Measurements from ENCODE around the gene TBC1D2.
A peak's percentile ranks its signal among the peaks of the same experiment; 100 is the strongest.
"Not testable (repeated sequence)": the region's sequence is repeated elsewhere in the genome, so short reads cannot be mapped to it uniquely, and the experiment has no call there.

The TBC1D2 gene

GRCh38 chr9:98255578-98256296 is at the start of gene TBC1D2:
TSS of gene TBC1D2 (minus strand) at chr9:98255649. CDS start at chr9:98255541, 108 bp downstream.
- peak; percentile 91 for DNase-seq

GRCh38 chr9:98304381-98304780 is 48.9 kb upstream of the TBC1D2 start:
- DNase-seq: no peak

GRCh38 chr9:98303633-98304125 is 48.2 kb upstream of the TBC1D2 start:
- no peak for DNase-seq

GRCh38 chr9:98302938-98303632 is 47.6 kb upstream of the TBC1D2 start:
- no peak for DNase-seq

GRCh38 chr9:98302150-98302549 is 46.7 kb upstream of the TBC1D2 start:
- DNase-seq: no peak

DNA sequence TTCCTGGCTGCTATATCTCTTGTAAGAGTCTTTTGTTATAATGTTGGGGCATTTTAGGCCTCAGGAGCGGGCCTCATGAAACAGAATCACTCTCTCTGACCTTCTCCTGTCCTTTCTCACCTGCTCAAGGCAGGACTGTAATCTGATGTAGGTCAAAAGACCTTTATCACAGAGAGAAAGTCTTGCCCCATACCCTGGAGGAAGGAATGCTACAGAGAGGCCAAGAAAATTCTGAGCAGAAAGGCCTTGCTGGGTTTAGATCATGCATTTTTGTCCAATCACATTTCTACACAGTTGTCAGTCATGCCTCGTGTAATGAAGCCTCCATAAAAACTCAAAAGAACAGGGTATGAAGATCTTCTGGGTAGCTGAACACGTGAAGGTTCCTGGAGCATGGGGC is 45.2 kb upstream of the TBC1D2 start:
- no peak for DNase-seq

DNA sequence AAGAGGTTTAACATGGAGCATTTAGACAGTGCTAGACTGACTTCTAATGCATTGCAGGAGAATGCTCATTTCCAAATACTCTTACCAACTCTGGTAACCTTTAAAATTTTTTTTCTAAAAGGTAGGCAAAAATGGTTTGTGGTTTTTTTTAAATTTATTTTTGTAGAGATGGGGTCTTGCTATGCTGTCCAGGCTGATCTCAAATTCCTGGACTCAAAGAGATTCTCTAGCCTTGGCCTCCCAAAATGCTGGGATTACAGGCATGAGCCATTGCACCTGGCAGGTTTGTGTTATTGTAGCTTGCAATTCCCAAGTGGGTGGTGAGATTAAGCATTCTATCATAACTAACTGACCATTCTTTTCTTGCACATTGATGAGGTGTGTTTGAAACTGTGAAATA is 43.0 kb upstream of the TBC1D2 start:
- DNase-seq: no peak

GRCh38 chr9:98295824-98296223 is 40.4 kb upstream of the TBC1D2 start:
- DNase-seq: no peak

GRCh38 chr9:98291820-98292219 is 36.4 kb upstream of the TBC1D2 start:
- DNase-seq: no peak

- no peak for DNase-seq
Measured at GRCh38 chr9:98290411-98290810, 35.0 kb upstream of the TBC1D2 start.

- no peak for DNase-seq
Measured at GRCh38 chr9:98289614-98290201, 34.3 kb upstream of the TBC1D2 start.

- no peak for DNase-seq
Measured at GRCh38 chr9:98288881-98289280, 33.4 kb upstream of the TBC1D2 start.

DNA sequence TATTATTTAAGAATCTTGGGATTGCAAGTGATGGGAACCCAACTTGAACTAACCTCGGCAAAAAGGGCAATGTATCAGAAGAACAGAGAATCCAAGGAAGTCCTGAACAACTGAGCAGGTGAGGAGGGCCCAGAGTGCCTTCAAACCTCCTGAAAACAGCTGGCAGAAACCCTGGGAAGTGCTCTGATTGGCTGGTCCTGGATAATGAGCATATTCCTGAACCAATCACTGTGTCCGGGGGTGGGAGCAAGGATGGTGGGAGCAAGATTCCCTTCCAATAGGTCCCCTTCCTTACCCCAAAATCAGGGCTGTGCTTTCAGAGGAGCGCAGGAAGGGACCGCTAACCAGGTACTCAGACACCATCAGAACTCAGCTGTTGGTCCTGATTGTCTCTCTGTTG is 31.9 kb upstream of the TBC1D2 start:
- no peak for DNase-seq

GRCh38 chr9:98285446-98285845 is 30.0 kb upstream of the TBC1D2 start:
- DNase-seq: no peak

DNA sequence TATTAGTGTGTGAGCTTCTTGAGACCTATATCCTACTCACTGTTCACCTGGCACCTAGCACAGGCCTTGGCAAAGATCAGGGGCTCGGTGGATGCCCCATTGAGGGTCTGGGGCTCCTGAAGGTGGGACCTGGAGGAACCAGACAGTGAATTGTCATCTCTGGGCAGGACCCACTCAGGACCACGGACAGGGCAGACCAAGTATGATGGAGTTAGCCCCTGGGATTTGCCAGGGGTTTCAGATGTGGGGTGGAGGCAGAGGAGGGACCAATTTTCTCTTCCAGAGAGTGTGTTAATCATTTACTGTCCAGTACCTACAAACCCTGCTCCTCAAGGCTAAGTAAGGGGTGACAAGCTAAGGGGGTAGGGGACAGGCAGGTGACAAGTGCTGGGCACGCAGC is 29.3 kb upstream of the TBC1D2 start:
- no peak for DNase-seq

GRCh38 chr9:98283143-98283542 is 27.7 kb upstream of the TBC1D2 start:
- not testable (repeated sequence) for DNase-seq

- no peak for DNase-seq
Measured at GRCh38 chr9:98281281-98281680, 25.8 kb upstream of the TBC1D2 start.

GRCh38 chr9:98280574-98280973 is 25.1 kb upstream of the TBC1D2 start:
- DNase-seq: peak; percentile 79

GRCh38 chr9:98280162-98280561 is 24.7 kb upstream of the TBC1D2 start:
- DNase-seq: no peak

DNA sequence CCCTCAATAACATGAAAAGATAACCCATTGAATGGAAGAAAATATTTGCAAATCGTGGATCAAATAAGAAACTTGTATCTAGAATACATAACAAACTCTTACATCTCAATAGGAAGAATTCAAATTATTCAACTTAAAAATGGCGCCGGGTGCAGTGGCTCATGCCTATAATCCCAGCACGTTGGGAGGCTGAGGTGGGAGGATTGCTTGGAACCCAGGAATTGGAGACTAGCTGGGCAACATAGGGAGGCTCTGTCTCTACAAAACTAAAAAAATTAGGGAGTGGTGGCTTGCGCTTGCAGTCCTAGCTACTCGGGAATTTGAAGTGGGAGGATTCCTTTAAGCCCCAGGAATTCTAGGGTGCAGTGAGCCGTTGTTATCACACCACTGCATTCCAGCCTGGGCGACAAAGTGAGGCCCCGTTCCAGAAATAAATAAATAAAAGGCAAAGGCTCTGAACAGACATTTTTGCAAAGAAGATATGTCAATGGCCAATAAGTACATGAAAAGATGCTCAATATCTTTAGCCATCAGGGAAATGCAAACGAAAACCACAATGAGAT is 21.5 kb upstream of the TBC1D2 start:
- no peak for DNase-seq

- DNase-seq: no peak
Measured at GRCh38 chr9:98275159-98275558, 19.7 kb upstream of the TBC1D2 start.

DNA sequence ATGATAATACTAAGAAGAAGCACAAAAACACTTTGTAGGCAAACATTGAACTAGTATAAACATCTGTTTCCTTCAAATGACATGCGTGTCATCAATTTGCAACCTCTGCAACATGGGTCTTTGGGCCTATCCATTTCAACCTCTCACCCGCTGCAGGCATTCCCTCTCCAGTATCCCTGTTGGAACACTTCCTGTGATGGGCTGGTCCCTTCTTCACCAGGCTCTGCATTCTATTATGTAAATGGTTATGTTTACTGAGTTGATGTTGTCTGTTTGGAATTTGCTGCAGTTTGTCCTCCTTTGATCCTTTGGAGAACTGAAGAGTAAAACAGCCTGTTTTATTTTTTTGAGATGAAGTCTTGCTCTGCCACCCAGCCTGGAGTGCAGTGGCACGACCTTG is 16.6 kb upstream of the TBC1D2 start:
- DNase-seq: no peak

GRCh38 chr9:98271479-98271878 is 16.0 kb upstream of the TBC1D2 start:
- DNase-seq: no peak

DNA sequence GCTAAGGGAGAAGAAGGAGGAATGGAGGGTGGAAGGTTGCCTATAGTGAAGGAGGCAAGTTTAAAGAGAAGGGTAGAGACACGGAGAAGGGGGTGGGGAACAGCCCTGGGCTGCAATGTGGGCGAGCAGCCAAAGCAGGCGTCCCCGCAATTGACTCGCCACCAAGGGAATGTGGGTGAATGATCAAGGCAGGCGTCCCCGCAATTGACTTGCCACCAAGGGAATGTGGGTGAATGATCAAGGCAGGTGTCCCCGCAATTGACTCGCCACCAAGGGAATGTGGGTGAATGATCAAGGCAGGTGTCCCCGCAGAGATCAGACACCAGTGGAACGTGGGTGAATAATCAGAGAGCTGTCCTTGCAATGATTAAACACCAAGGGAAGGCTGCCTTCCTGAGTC is 14.8 kb upstream of the TBC1D2 start:
- DNase-seq: not testable (repeated sequence)
